Osteocyte (in vitro differentiated cells): ENCODE results near the gene RNF175. TPM values are rescaled to one million over a fixed set of nuclear protein-coding genes. Genes with fewer than 3 reads are reported as not detected.

ENCODE experiments used
- DNase-seq: peaks from one replicate; pipeline ENCODE4 v3.0.0; 2021; ENCODE audit warnings: mixed read lengths; ENCODE audit not compliant: unreplicated experiment; ENCODE audit errors: extremely low spot score
- H3K27ac Mint-ChIP-seq: one replicate; pipeline ENCODE4 v1.8.0; 2021; ENCODE audit warnings: mild to moderate bottlenecking, mixed read lengths; ENCODE audit not compliant: unreplicated experiment
- H3K27me3 Mint-ChIP-seq: one replicate; pipeline ENCODE4 v1.8.0; 2021; ENCODE audit warnings: mixed read lengths; ENCODE audit not compliant: unreplicated experiment
- H3K36me3 Mint-ChIP-seq: one replicate; pipeline ENCODE4 v1.8.0; 2021; ENCODE audit warnings: mixed read lengths; ENCODE audit not compliant: unreplicated experiment
- H3K4me1 Mint-ChIP-seq: one replicate; pipeline ENCODE4 v1.8.0; 2021; ENCODE audit warnings: mixed read lengths; ENCODE audit not compliant: unreplicated experiment
- H3K4me3 Mint-ChIP-seq: one replicate; pipeline ENCODE4 v1.8.0; 2021; ENCODE audit warnings: mild to moderate bottlenecking, moderate library complexity, mixed read lengths; ENCODE audit not compliant: unreplicated experiment
- H3K9me3 Mint-ChIP-seq: one replicate; pipeline ENCODE4 v1.8.0; 2021; ENCODE audit warnings: mixed read lengths; ENCODE audit not compliant: unreplicated experiment
- CTCF ChIP-seq: fragments of 200-600 bp; sonication (generic); IDR thresholded peaks from 2 replicates; pipeline ENCODE4 v1.5.0; 2021; ENCODE audit warnings: antibody characterized with exemption, mild to moderate bottlenecking, moderate library complexity
- total RNA-seq: library from RNA; stranded (reverse); gene quantifications from 2 replicates; pipeline ENCODE4 v1.2.1, GENCODE V29; 2021

RNF175 gene
- total RNA-seq, 1 donor from 2014 or later: 0.32 TPM

GRCh38 chr4:153785910-153786721, 26.3 kb upstream of the RNF175 start:
- H3K9me3 Mint-ChIP-seq: no peaks in the 10 kb centered on the region
- peak; percentile 70 for TF ChIP-seq CTCF
- peaks cover 79% of the 10 kb centered on the region for H3K27me3 Mint-ChIP-seq
- peaks cover 8% of the 10 kb centered on the region for H3K36me3 Mint-ChIP-seq
- no peak overlapping the region for H3K27ac Mint-ChIP-seq
- peaks cover 43% of the 10 kb centered on the region for H3K4me1 Mint-ChIP-seq
- no peak for DNase-seq
- H3K4me3 Mint-ChIP-seq: peak overlapping the region; percentile 50

- Mint-ChIP-seq H3K4me1 (peaks cover 30% of the 10 kb centered on the region), H3K4me3 (no peak overlapping the region), H3K27ac (no peak overlapping the region), H3K9me3 (no peaks in the 10 kb centered on the region), H3K36me3 (peaks cover 8% of the 10 kb centered on the region), H3K27me3 (peaks cover 75% of the 10 kb centered on the region)
- no peak for DNase-seq
- no peak for TF ChIP-seq CTCF
These were observed 24.4 kb upstream of the RNF175 start for GRCh38 chr4:153784166-153784699.

GRCh38 chr4:153782581-153782980, 22.8 kb upstream of the RNF175 start:
- TF ChIP-seq CTCF: no peak
- Mint-ChIP-seq H3K4me1 (peaks cover 18% of the 10 kb centered on the region), H3K36me3 (peaks cover 8% of the 10 kb centered on the region), H3K9me3 (no peaks in the 10 kb centered on the region), H3K27me3 (peaks cover 68% of the 10 kb centered on the region), H3K4me3 (no peak overlapping the region), H3K27ac (no peak overlapping the region)
- DNase-seq: no peak

- no peak for DNase-seq
- Mint-ChIP-seq H3K4me1 (peaks cover 16% of the 10 kb centered on the region), H3K9me3 (no peaks in the 10 kb centered on the region), H3K36me3 (peaks cover 8% of the 10 kb centered on the region), H3K27ac (no peak overlapping the region), H3K27me3 (peaks cover 66% of the 10 kb centered on the region), H3K4me3 (no peak overlapping the region)
- TF ChIP-seq CTCF: no peak
These were observed 22.0 kb upstream of the RNF175 start for GRCh38 chr4:153781717-153782416.

- Mint-ChIP-seq H3K36me3 (peaks cover 8% of the 10 kb centered on the region), H3K27me3 (peaks cover 66% of the 10 kb centered on the region), H3K9me3 (no peaks in the 10 kb centered on the region), H3K27ac (no peak overlapping the region), H3K4me1 (peaks cover 14% of the 10 kb centered on the region), H3K4me3 (no peak overlapping the region)
- TF ChIP-seq CTCF: no peak
- DNase-seq: no peak
These were observed 21.5 kb upstream of the RNF175 start for GRCh38 chr4:153781280-153781679.
